Ovary (tissue), 9 donors: Measurements from ENCODE around the gene RAD21L1. TPM values are rescaled to one million over a fixed set of nuclear protein-coding genes. Genes with fewer than 3 reads are reported as not detected.

ENCODE experiments used
- DNase-seq, 5 donors: peaks; one replicate each; pipeline ENCODE4 v3.0.0-alpha.2; 2019 to 2020
- H3K27ac ChIP-seq, 2 donors: fragments of 200-600 bp; one replicate each; pipeline versions ENCODE4 v1.5.1 to v1.8.0; 2019 to 2022
- H3K27me3 ChIP-seq: fragments of 200-600 bp; one replicate; pipeline ENCODE4 v1.8.0; 2022
- H3K36me3 ChIP-seq: fragments of 200-600 bp; sonication (generic); one replicate; pipeline ENCODE4 v1.5.1; 2019
- H3K4me1 ChIP-seq: one replicate; pipeline ENCODE4 v1.8.1; 2013; ENCODE audit warnings: mild to moderate bottlenecking, moderate library complexity; ENCODE audit not compliant: insufficient read depth
- H3K4me3 ChIP-seq: fragments of 200-600 bp; sonication (generic); one replicate; pipeline ENCODE4 v1.5.1; 2017
- H3K9me3 ChIP-seq, 2 donors: fragments of 200-600 bp in 1 of 2; sonication (generic) in 1 of 2; one replicate each; pipeline versions ENCODE4 v1.5.1 to v1.8.1; 2013 to 2019; ENCODE audit warnings: mild to moderate bottlenecking in 1 of 2, moderate library complexity in 1 of 2
- EP300 ChIP-seq: sonication (generic); formaldehyde crosslinking; IDR thresholded peaks from one replicate; pipeline ENCODE4 v1.6.1; 2017; ENCODE audit warnings: antibody characterized with exemption
- POLR2A ChIP-seq: fragments of 450-650 bp; IDR thresholded peaks from one replicate; pipeline ENCODE4 v1.6.1; 2017; ENCODE audit warnings: antibody characterized with exemption, mild to moderate bottlenecking, moderate library complexity
- WGBS, 3 donors: extraction: QIAGEN DNeasy Blood & Tissue Kit in 1 of 3; methylation state at CpG; one replicate each; pipeline versions ENCODE4 v1.1.5 to v1.1.7; 2013 to 2017; 5-methylcytosine and 5-hydroxymethylcytosine counted together
- intact Hi-C, 4 donors: fragments of 100-400 bp; cut with DNase I; formaldehyde crosslinking; loops; one replicate each; pipeline versions ENCODE4 v1.11.0 to v1.15.1; 2022 to 2023
- polyA plus RNA-seq, 2 donors: library from polyadenylated mRNA; stranded (reverse); fragments of 200-250 nt in 1 of 2; fragments of 350-450 nt in 1 of 2; fragmentation: Illumina TruSeq in 1 of 2; extraction: RNeasy Lipid Tissue Mini Kit (QIAGEN cat#74804) in 1 of 2; gene quantifications; one replicate each; pipeline ENCODE4 v1.2.3, GENCODE V29; 2013 to 2014
- total RNA-seq, 7 donors: library from RNA; depleted of rRNA in 2 of 7; stranded (reverse); fragments of >200 nt in 2 of 7; fragmentation: NEBNext Ultra II Directional in 3 of 7; extraction: Animal tissue kit (Norgen Biotek cat#: 25700) in 3 of 7; gene quantifications; one replicate each; pipeline versions ENCODE4 v1.1.0 to v1.2.4, GENCODE V29; 2016 to 2023
- TF ChIP-seq, protein P1 (sequence below), 3 donors: fragments of 450-650 bp in 2 of 3; fragments of 200-600 bp in 1 of 3; IDR thresholded peaks; one replicate each; pipeline versions ENCODE4 v1.5.1 to v1.8.0; 2016 to 2022; ENCODE audit warnings: antibody characterized with exemption in 3 of 3, mild to moderate bottlenecking in 1 of 3
- donor health status: DM: no; HTN: no; CAD: no; lungs with moderate emphysema.
- donor health status: DM: no; HTN: no; CAD: no.
- donor health status: Bipolar disorder and iron deficiency.
- donor health status: DM: yes; HTN: yes; CAD: no.
- donor health status: DM: no; HTN: no; CAD: no.
- donor health status: DM: yes; HTN: yes; CAD: no.

Gene RAD21L1
- total and polyA plus RNA-seq, 9 donors = not detected

DNA sequence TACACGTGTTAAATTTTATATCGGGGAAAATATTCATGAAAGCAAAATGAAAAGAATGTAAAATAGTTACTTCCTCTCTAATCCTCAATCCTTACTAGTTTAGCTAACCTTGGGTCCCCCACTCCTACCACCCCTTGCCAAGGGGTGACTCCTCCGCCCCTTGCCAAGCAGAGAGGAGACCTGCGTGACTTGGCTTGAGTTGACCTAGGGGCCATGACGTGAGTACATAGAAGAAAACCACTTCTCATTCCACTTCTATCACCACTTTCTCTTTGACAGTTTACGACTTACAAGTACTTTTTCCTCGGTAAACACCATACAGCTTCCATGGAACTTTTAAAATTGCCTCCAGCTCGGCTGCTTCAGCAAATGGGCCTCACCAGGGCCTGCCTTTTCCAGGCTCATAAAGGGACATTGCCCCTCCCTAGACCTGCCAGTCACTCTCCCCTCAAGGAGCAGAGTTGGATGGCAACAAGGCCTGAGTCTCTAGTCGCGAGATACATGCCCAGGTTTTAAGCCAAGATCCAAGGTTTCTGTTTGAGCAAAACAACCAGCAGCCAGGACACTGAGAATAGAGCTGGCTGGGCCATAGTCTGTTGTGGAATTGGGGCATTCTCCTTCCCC lies 73.2 kb downstream of the RAD21L1 start:
- no peak overlapping the region for H3K4me3 ChIP-seq
- no peaks in the 10 kb centered on the region for H3K27me3 ChIP-seq
- H3K9me3 ChIP-seq = no peaks in the 10 kb centered on the region
- H3K36me3 ChIP-seq = no peaks in the 10 kb centered on the region
- WGBS, 3 donors = 78 to 84% (median 78%) methylated on average over 10 of the region's 10 CpGs
- H3K27ac ChIP-seq = no peak overlapping the region
- DNase-seq = no peak
- H3K4me1 ChIP-seq = no peaks in the 10 kb centered on the region
- TF ChIP-seq, protein P1, sequence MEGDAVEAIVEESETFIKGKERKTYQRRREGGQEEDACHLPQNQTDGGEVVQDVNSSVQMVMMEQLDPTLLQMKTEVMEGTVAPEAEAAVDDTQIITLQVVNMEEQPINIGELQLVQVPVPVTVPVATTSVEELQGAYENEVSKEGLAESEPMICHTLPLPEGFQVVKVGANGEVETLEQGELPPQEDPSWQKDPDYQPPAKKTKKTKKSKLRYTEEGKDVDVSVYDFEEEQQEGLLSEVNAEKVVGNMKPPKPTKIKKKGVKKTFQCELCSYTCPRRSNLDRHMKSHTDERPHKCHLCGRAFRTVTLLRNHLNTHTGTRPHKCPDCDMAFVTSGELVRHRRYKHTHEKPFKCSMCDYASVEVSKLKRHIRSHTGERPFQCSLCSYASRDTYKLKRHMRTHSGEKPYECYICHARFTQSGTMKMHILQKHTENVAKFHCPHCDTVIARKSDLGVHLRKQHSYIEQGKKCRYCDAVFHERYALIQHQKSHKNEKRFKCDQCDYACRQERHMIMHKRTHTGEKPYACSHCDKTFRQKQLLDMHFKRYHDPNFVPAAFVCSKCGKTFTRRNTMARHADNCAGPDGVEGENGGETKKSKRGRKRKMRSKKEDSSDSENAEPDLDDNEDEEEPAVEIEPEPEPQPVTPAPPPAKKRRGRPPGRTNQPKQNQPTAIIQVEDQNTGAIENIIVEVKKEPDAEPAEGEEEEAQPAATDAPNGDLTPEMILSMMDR (IDR thresholded peaks at IDR 0.05) = no peak
- TF ChIP-seq POLR2A = no peak
- no peak for TF ChIP-seq EP300
- intact Hi-C loops = no loop called here

DNA sequence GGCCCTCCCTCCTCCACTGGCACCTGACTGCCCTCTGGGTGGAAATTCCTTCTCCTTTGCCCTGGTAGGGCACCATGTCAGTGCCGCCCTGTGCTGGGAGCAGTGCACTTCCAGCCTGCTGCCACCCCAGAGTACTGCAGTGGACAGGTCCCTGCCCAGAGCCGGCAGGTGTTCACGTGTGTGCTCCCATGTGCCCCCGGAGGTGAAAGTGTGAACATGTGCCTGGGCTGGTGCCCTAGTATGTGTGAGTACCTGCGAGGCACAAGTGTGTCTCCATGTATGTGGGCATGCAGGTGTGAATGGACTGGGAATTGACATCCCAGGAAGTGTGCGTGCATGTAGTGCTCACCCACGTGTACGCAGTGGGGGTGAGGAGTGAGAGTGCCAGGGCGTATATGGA lies 73.7 kb downstream of the RAD21L1 start:
- H3K36me3 ChIP-seq = no peaks in the 10 kb centered on the region
- H3K4me1 ChIP-seq = no peaks in the 10 kb centered on the region
- no peaks in the 10 kb centered on the region for H3K9me3 ChIP-seq
- TF ChIP-seq EP300 (no peak), POLR2A (no peak)
- TF ChIP-seq, protein P1 (IDR thresholded peaks at IDR 0.05) = no peak
- H3K27ac ChIP-seq = no peak overlapping the region
- no peak overlapping the region for H3K4me3 ChIP-seq
- no peaks in the 10 kb centered on the region for H3K27me3 ChIP-seq
- DNase-seq = no peak
- WGBS, 3 donors = 75 to 81% (median 78%) methylated on average over 9 of the region's 9 CpGs
- intact Hi-C loops = no loop called here

DNA sequence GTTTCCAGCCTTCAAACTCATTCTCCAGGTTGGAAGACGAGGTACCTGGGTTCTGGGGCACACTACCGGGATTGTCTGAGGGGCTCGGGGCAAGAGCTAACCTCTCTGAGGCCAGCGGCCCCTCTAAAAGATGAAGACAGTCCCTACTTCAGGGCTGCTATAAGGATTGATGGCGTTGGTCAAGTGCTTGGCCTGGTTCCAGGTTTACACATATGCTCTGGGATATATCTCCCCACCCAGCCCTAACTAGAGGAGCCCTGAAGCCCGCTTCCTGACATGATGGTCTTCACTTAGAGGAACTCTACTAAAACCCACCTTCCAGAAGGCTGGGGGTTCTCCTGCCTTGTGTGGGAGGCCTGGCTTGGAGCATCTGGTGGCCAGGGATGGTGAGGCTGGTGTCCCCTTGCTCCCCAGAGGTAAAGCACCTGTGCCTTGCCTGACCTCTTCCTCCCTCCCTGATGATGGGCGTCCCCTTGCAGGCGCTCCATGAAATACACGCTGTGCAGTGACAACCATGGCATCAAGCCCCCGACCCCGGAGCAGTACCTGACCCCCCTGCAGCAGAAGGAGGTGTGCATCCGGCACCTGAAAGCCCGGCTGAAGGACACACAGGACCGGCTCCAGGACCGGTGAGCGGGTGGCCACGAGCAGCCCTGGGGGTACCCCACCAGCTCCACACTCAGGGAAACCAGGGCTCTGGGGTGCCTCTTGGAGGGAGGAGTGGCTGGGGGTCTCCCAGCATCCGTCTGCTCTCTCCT lies 74.4 kb downstream of the RAD21L1 start:
- DNase-seq = no peak
- no peaks in the 10 kb centered on the region for H3K36me3 ChIP-seq
- WGBS, 3 donors = 87 to 96% (median 91%) methylated on average over 17 to 18 of the region's 18 CpGs

DNA sequence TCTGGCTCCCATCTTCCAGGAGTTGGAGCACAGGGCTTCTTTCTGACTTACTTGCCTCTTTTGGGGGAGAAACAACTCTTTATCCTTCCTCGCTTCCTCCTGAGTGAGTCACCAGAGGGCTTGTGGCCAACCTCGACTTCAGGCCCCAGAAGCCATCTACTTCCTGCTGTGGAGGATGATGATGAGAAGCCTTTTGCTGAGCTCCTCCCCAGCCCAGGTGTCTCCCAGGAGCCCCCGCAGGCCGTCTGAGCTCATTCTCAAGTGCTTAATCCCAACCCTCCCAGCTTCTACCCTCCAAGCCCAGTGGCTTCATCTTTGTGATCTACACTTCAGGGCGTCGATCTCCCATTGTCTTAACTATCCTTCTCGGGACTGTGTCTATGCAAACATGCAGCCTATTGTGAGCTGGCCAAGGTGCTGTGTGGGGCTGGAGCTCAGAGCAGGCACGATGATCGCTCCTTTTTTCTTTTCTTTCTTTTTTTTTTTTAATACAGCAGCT lies 75.2 kb downstream of the RAD21L1 start:
- H3K4me3 ChIP-seq = no peak overlapping the region
- H3K36me3 ChIP-seq = no peaks in the 10 kb centered on the region
- H3K27ac ChIP-seq = no peak overlapping the region
- no peaks in the 10 kb centered on the region for H3K4me1 ChIP-seq
- intact Hi-C loops = no loop called here
- no peak for DNase-seq
- TF ChIP-seq EP300 (no peak), POLR2A (no peak)
- TF ChIP-seq, protein P1 (IDR thresholded peaks at IDR 0.05) = no peak
- 67 to 72% (median 68%) methylated on average over 9 of the region's 9 CpGs for WGBS, 3 donors
- no peaks in the 10 kb centered on the region for H3K27me3 ChIP-seq
- H3K9me3 ChIP-seq = no peaks in the 10 kb centered on the region

More for the DNA sequence above, 74.4 kb downstream of the RAD21L1 start:
- Histone ChIP-seq H3K4me1 (no peaks in the 10 kb centered on the region), H3K27ac (no peak overlapping the region), H3K4me3 (no peak overlapping the region), H3K9me3 (no peaks in the 10 kb centered on the region), H3K27me3 (no peaks in the 10 kb centered on the region)
- TF ChIP-seq EP300 (no peak), POLR2A (no peak)
- TF ChIP-seq, protein P1 (IDR thresholded peaks at IDR 0.05) = no peak
- intact Hi-C loops = no loop called here
